CD14-positive monocyte (primary cell): ENCODE measurements around the gene SBF2. TPM values are rescaled to one million over a fixed set of nuclear protein-coding genes. Genes with fewer than 3 reads are reported as not detected.

Source experiments
- DNase-seq, 3 donors: peaks; one replicate each; pipeline ENCODE4 v3.0.0-alpha.2; 2011 to 2022
- H2AFZ ChIP-seq: 2 replicates; pipeline ENCODE4 v1.6.0; 2012; ENCODE audit warnings: mild to moderate bottlenecking, low read depth, low read length, inconsistent platforms; ENCODE audit not compliant: insufficient read depth, poor library complexity, severe bottlenecking
- H3K27ac ChIP-seq, 2 donors: 1 replicate in 1 of 2; 2 replicates in 1 of 2; pipeline ENCODE4 v1.5.1; 2012 to 2013; ENCODE audit warnings: low read length in 2 of 2, control low read depth in 1 of 2, inconsistent platforms in 1 of 2, low read depth in 1 of 2, mild to moderate bottlenecking in 1 of 2
- H3K27me3 ChIP-seq, 2 donors: one replicate each; pipeline versions ENCODE4 v1.6.0 to v1.6.1; 2011 to 2013; ENCODE audit warnings: low read length in 2 of 2; ENCODE audit not compliant: control insufficient read depth in 2 of 2, insufficient read depth in 2 of 2
- H3K36me3 ChIP-seq, 2 donors: replicated peaks in 1 of 2; 1 replicate in 1 of 2; 2 replicates in 1 of 2; pipeline versions ENCODE4 v1.5.1 to v1.6.1; 2012 to 2013; ENCODE audit warnings: low read length in 2 of 2, control low read depth in 1 of 2, inconsistent platforms in 1 of 2, mild to moderate bottlenecking in 1 of 2; ENCODE audit not compliant: insufficient read depth in 2 of 2, control insufficient read depth in 1 of 2
- H3K4me1 ChIP-seq, 2 donors: 1 replicate in 1 of 2; 2 replicates in 1 of 2; pipeline versions ENCODE4 v1.5.1 to v1.6.1; 2012 to 2013; ENCODE audit warnings: low read length in 2 of 2, control low read depth in 1 of 2, inconsistent platforms in 1 of 2, mild to moderate bottlenecking in 1 of 2, moderate library complexity in 1 of 2; ENCODE audit not compliant: insufficient read depth in 2 of 2, control insufficient read depth in 1 of 2
- H3K4me2 ChIP-seq: replicated peaks from 2 replicates; pipeline ENCODE3; 2012; ENCODE audit warnings: low read length, moderate library complexity, mild to moderate bottlenecking; ENCODE audit not compliant: poor library complexity, severe bottlenecking; ENCODE audit errors: extremely low read depth
- H3K4me3 ChIP-seq, 3 experiments: fragments of 200-600 bp in 1 of 3; sonication (generic) in 1 of 3; replicated peaks in 1 of 3; 1 replicate in 2 of 3; 2 replicates in 1 of 3; pipeline ENCODE4 v1.5.1; 2011 to 2013; ENCODE audit warnings: low read length in 3 of 3, mild to moderate bottlenecking in 3 of 3, control low read depth in 2 of 3, low read depth in 2 of 3, inconsistent platforms in 1 of 3, moderate library complexity in 1 of 3
- H3K79me2 ChIP-seq: 2 replicates; pipeline ENCODE4 v1.6.0; 2012; ENCODE audit warnings: mild to moderate bottlenecking, control low read depth, inconsistent platforms, low read length, moderate library complexity; ENCODE audit not compliant: insufficient read depth
- H3K9ac ChIP-seq: 2 replicates; pipeline ENCODE4 v1.6.0; 2017; ENCODE audit warnings: low read length, mild to moderate bottlenecking; ENCODE audit not compliant: insufficient read depth, poor library complexity, severe bottlenecking
- H3K9me3 ChIP-seq, 2 donors: replicated peaks in 1 of 2; 1 replicate in 1 of 2; 2 replicates in 1 of 2; pipeline versions ENCODE4 v1.5.1 to v1.6.1; 2012 to 2013; ENCODE audit warnings: low read length in 2 of 2, control low read depth in 1 of 2; ENCODE audit not compliant: control insufficient read depth in 1 of 2, insufficient read depth in 1 of 2
- H4K20me1 ChIP-seq: 2 replicates; pipeline ENCODE4 v1.6.0; 2012; ENCODE audit warnings: mild to moderate bottlenecking, low read length, control low read depth, moderate library complexity; ENCODE audit not compliant: insufficient read depth
- H3K27ac Mint-ChIP-seq, 7 donors: one replicate each; pipeline ENCODE4 v1.8.0; 2020; ENCODE audit warnings: mild to moderate bottlenecking in 7 of 7, mixed read lengths in 7 of 7, moderate library complexity in 6 of 7, inconsistent platforms in 2 of 7
- H3K27me3 Mint-ChIP-seq, 3 donors: one replicate each; pipeline ENCODE4 v1.8.0; 2021 to 2022; ENCODE audit warnings: low read depth in 3 of 3, mild to moderate bottlenecking in 3 of 3, mixed read lengths in 3 of 3, moderate library complexity in 3 of 3, inconsistent platforms in 1 of 3
- H3K36me3 Mint-ChIP-seq, 2 donors: one replicate each; pipeline ENCODE4 v1.8.0; 2020; ENCODE audit warnings: mixed read lengths in 2 of 2, inconsistent platforms in 1 of 2, mild to moderate bottlenecking in 1 of 2
- H3K4me1 Mint-ChIP-seq: one replicate; pipeline ENCODE4 v1.8.0; 2020; ENCODE audit warnings: mild to moderate bottlenecking, mixed read lengths
- H3K4me3 Mint-ChIP-seq, 2 donors: one replicate each; pipeline ENCODE4 v1.8.0; 2020; ENCODE audit warnings: mild to moderate bottlenecking in 2 of 2, mixed read lengths in 2 of 2, moderate library complexity in 1 of 2
- H3K9me3 Mint-ChIP-seq, 7 donors: one replicate each; pipeline ENCODE4 v1.8.0; 2020 to 2022; ENCODE audit warnings: mixed read lengths in 7 of 7, mild to moderate bottlenecking in 6 of 7, moderate library complexity in 6 of 7, inconsistent platforms in 2 of 7
- WGBS: methylation state at CpG from one replicate; pipeline ENCODE4 v1.1.5; 2013; ENCODE audit warnings: missing lambda C conversion rate; ENCODE audit not compliant: insufficient coverage; 5-methylcytosine and 5-hydroxymethylcytosine counted together
- intact Hi-C, 2 donors: fragments of 100-400 bp; cut with micrococcal nuclease; formaldehyde crosslinking; loops; one replicate each; pipeline versions ENCODE4 v1.15.0 to v1.15.1; 2023
- polyA minus RNA-seq: library from RNA; depleted of rRNA, polyadenylated mRNA; stranded (reverse); fragments of >200 nt; gene quantifications from 2 replicates; pipeline ENCODE4 v1.2.3, GENCODE V29; 2012
- polyA plus RNA-seq, 3 donors: library from polyadenylated mRNA; depleted of rRNA in 1 of 3; unstranded in 2 of 3; stranded (reverse) in 1 of 3; fragments of 300-500 nt in 2 of 3; fragments of >200 nt in 1 of 3; fragmentation: Illumina TruSeq in 2 of 3; gene quantifications; 1 replicate in 2 of 3; 2 replicates in 1 of 3; pipeline ENCODE4 v1.2.3, GENCODE V29; 2012 to 2021
- total RNA-seq, 12 experiments: library from RNA in 1 of 12; stranded (reverse) in 1 of 12; fragments of 120-200 nt in 1 of 12; gene quantifications; one replicate each; pipeline ENCODE4 v1.2.4 and lab custom pipeline; 2013 to 2026; ENCODE audit warnings: mixed read lengths in 6 of 12, inconsistent platforms in 1 of 12
- TF ChIP-seq, protein P1 (sequence below): fragments of 200-600 bp; IDR thresholded peaks from one replicate; pipeline ENCODE4 v1.8.0; 2022; ENCODE audit warnings: antibody characterized with exemption, mild to moderate bottlenecking

Gene SBF2
- total RNA-seq (2013) = 38.4 TPM
- polyA plus RNA-seq (10 to 100 TPM in 2 of 3 donors, 1 to 10 TPM in 1; 8.9 to 30.7 (median 16.4) TPM), polyA minus RNA-seq (31.6 and 33.7 TPM in 2 replicates), total RNA-seq (lab: John Stamatoyannopoulos, UW) (36.3 to 194 (median 156) reads per million in 11 experiments)

DNA sequence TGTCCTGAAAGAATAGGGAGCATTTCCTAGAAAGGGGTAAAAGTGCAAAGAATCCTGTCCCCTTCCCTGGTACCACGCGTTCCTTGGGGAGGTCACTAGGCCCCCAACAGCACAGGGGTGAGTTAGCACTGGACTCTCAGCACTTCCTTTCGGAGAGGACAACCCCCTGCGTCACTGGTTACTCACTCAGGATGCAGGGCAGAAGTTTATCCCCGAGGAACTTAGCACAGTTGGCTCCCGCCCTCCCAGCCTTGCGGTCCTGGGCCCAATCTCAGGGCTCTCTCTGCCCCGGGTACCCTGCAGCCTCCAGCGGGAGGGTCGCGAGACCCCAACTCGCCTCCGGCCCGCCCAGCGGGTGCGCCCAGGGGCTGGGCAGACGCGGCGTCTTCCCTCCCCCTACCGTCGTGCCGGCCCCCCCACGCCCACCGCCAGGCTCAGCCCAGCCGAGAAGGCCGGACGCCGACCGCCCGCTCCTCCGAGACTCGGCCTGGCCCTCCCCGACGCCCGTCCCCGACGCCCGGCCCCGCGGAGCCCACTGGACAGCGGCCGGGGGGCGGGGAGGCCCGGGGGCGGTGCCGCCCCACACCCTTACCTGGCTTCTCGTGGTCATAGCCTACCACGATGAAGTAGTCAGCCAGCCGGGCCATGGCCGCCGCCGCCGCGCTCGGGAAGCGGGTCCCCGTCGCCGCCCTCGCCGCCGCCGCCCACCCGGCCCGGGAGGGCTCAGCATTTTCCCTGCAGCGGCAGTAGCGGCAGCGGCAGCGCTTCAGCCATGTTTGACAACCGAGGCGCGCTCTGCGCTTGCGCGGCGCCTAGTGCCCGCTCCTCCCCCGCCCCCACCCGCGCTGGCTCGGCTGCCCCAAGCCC is at the start of gene SBF2:
TSS of gene SBF2 (minus strand) at position 797 of the 867 bp plus-strand sequence. CDS start at position 647, 150 bp downstream.
- DNase-seq = peak; percentile 80 to 92 (median 89)
- H3K4me2 ChIP-seq = peak within 1 kb of the TSS; percentile 99
- peak within 1 kb of the TSS; percentile 73 to 93 (median 91) for H3K4me3 ChIP-seq
- H4K20me1 ChIP-seq = peaks cover 12% of the 10 kb centered on the region
- H3K36me3 Mint-ChIP-seq = peaks cover 21 to 31% of the 10 kb centered on the region in 2 donors
- H3K79me2 ChIP-seq = peaks cover 58% of the 10 kb centered on the region
- peak within 1 kb of the TSS; percentile 71 to 87 for H3K27ac ChIP-seq
- peak within 1 kb of the TSS; percentile 93 to 97 (median 94) for H3K27ac Mint-ChIP-seq
- H3K9ac ChIP-seq = peak within 1 kb of the TSS; percentile 96
- no peaks in the 10 kb centered on the region for H3K27me3 Mint-ChIP-seq
- under 1% methylated on average over 81 of the region's 81 CpGs for WGBS
- peaks cover 0 to 3% of the 10 kb centered on the region in 2 donors for H3K36me3 ChIP-seq
- no peaks in the 10 kb centered on the region for H3K27me3 ChIP-seq
- H3K4me1 Mint-ChIP-seq = peaks cover 61% of the 10 kb centered on the region
- peaks cover 0 to 2% (median 0%) of the 10 kb centered on the region in 7 donors for H3K9me3 Mint-ChIP-seq
- TF ChIP-seq, protein P1, sequence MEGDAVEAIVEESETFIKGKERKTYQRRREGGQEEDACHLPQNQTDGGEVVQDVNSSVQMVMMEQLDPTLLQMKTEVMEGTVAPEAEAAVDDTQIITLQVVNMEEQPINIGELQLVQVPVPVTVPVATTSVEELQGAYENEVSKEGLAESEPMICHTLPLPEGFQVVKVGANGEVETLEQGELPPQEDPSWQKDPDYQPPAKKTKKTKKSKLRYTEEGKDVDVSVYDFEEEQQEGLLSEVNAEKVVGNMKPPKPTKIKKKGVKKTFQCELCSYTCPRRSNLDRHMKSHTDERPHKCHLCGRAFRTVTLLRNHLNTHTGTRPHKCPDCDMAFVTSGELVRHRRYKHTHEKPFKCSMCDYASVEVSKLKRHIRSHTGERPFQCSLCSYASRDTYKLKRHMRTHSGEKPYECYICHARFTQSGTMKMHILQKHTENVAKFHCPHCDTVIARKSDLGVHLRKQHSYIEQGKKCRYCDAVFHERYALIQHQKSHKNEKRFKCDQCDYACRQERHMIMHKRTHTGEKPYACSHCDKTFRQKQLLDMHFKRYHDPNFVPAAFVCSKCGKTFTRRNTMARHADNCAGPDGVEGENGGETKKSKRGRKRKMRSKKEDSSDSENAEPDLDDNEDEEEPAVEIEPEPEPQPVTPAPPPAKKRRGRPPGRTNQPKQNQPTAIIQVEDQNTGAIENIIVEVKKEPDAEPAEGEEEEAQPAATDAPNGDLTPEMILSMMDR = no peak
- no peaks in the 10 kb centered on the region for H3K9me3 ChIP-seq
- H2AFZ ChIP-seq = peak within 1 kb of the TSS; percentile 75
- H3K4me3 Mint-ChIP-seq = peak within 1 kb of the TSS; percentile 90
- intact Hi-C loops = loop anchor here (1.0 to 10.0 kb wide), 3 partner anchors 9 to 1551 kb away; partner anchors contain the start of gene USP47 (in 1 of the 2)
- H3K4me1 ChIP-seq = peaks cover 66 to 68% of the 10 kb centered on the region in 2 donors

DNA sequence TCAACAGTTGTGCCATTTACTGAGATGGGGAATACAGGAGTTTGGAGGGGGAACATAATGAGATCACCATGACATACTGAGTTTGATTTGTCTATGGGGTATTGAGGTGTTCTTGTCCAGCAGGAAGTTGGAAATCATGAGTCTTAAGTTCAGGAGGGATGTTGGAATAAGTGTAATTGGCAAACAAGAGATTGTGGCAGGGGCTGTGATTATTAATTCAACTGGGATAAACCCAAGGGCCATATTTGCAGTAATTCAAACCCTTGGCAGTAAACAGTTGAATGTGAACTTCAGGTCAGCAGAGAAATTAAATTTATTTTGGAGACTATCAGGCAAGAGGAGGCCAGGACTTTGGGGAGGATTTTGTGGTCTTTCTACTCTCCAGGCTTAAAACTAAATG is 44.3 kb upstream of the SBF2 start:
- H4K20me1 ChIP-seq = no peaks in the 10 kb centered on the region
- Mint-ChIP-seq H3K27me3 (peaks cover 3 to 6% (median 5%) of the 10 kb centered on the region in 3 donors), H3K36me3 (no peaks in the 10 kb centered on the region), H3K4me3 (no peak overlapping the region), H3K27ac (no peak overlapping the region), H3K4me1 (no peaks in the 10 kb centered on the region), H3K9me3 (peaks cover 0 to 5% (median under 1%) of the 10 kb centered on the region in 7 donors)
- TF ChIP-seq, protein P1 = no peak
- DNase-seq = no peak
- no peak overlapping the region for H2AFZ ChIP-seq
- H3K36me3 ChIP-seq = no peaks in the 10 kb centered on the region
- no peaks in the 10 kb centered on the region for H3K9me3 ChIP-seq
- no peak overlapping the region for H3K4me3 ChIP-seq
- H3K4me1 ChIP-seq = no peaks in the 10 kb centered on the region
- H3K9ac ChIP-seq = no peak overlapping the region
- intact Hi-C loops = no loop called here
- H3K27me3 ChIP-seq = no peaks in the 10 kb centered on the region
- no peaks in the 10 kb centered on the region for H3K79me2 ChIP-seq
- no peak overlapping the region for H3K4me2 ChIP-seq
- no peak overlapping the region for H3K27ac ChIP-seq
